NK-92 treated with Interleukin-12 subunit alpha and Interleukin-12 subunit beta, amount 100 ng/mL, for 24 hours (cell line): Measurements from ENCODE around the gene IGSF3.
"Not testable (repeated sequence)": the region's sequence is repeated elsewhere in the genome, so short reads cannot be mapped to it uniquely, and the experiment has no call there.

Experiments
- DNase-seq: peaks from one replicate; lab custom pipeline; 2025; lab: John Stamatoyannopoulos, UW

IGSF3 gene

DNA sequence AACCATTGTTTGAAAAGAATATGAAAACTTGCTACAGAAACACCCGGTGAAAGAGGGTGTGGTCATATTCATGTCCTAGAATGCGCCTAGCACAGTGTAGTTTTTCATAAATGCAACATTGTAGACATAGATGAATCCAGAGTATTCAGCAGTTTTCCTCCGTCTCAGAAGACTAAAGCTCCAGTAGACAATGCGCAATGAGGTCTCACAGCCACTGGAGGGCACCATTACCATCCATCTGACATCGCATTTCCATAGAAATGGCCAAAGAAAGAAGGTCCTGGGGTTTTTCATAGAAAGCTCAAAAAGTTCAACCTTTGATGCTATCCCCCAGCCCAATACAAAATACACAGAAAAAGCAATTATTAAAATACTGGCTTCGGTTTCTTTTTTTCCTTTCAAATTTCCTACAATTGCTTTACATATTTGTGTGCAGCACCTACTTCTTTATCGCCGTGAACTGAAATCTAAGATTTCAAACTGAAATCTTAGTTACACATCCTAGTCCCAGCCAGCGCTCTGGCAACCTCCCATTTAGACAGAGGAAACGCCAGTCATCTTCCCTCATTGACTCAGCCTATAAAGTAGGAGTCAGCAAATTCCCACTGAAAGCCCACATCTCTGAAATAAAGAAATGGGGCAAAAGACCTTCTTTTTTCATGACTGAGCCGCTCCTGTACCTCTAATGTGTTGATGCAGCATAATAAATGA lies 92.8 kb downstream of the IGSF3 start:
- DNase-seq: peak; percentile 25

DNA sequence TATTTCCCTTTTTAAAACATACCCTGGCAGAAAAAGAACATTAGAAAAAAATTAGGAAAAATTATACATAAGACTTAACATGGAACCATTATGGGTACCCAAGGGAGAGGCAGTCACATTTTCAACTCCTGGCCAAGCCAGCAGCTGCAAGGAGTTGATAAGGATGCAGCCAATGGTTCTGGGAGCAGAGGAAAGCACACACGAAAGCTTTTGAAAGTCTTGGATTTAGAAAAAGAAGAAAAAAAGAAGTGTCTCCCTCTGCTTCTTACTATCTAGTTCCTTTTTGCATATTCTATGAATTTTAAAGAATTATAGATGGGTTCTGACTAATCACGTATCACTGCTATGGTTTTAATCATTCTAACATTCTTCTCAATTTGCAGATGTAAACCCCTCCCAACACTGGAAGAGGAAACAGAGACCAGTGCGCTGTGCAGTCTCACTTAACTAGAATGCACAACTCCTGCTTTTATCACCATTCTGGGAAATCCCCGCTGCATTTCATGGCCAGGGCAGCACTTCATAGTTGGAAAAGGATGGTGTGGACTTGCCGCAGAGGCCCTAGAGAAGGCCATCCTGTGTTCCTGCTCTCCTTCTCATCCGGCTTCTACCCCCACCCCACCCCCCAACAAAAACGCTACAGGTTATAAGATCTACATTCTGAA lies 94.0 kb downstream of the IGSF3 start:
- DNase-seq: no peak

DNA sequence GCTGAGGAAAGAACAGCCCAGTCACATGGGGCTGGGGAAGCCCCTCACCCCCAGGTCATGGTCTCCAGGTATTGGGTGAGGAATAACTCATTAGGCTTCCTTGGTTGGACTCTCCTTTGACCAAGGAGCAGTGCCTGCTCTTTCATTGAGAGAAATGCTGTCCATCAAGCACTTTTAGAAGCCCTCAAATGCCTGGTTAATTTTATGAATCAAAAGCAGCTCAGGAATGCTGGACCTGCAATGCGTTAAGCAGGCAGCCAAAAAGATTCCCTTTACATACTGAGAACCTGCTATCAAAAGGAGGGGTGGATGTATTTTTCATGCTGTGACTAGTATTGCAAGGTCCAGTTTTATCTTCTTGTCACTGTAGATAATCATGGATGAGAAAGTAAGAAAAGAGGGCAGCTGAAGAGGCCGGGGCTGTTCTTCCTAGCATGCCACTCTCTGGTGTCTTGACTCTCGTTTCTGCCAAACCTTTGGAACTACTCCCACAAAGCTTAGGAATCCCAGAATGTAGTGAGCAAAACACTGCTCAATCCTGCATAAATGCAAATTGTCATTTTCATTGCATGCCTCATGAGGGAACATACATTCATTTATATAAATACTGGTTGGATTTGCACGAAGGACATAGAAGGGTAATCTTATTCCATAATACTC lies 94.6 kb downstream of the IGSF3 start:
- no peak for DNase-seq

DNA sequence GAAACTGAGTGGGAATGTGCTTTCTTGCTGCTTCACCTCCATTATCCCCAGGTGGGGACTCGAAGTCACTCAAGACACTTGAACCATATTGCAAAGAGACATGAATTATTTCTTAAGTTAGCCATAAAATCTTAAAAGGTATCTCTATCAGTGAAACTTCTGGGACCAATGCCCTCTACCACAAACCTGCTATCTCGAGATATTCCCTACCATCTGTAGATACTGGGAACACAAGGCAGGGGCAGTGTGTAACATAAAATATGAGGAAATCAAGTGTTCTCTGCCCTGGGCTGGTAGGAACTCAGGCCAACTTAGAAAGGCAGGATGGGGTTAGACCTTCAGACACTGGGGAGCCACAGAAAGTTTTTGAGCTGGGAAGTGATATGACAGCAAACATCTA lies 95.4 kb downstream of the IGSF3 start:
- no peak for DNase-seq

DNA sequence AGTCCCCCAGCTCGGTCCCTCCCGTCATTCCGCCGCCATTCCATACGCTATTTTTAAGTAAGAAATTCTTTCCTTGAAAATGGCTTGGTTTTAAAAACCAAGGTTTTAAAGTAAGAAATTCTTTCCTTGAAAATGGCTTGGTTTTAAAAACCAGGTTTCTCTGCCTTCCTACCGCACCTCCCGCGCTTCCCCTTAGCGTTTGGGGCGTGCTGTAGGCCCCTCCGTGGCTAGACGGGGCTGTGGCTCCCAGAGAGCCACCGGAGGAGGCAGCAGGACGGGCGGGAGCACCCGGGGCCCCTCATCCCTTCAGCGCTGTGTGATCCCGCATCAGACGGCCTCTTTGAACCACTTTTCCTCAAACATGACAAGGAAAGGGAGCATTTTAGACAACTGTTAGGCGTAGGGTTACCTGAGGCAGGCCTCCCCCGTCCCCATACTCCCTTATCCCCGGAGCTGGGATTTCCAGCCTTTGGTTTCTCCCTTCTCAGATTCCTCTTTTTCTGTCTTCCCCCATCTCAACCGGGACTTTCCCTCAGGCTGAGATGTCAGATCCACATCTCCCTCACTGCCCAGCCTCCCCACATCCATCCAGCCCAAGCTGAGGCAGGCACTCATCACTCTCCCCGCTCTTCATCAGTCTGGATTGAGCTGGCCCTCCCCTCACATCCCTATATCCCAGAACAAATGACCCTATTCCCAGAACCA lies 96.2 kb downstream of the IGSF3 start:
- no peak for DNase-seq

DNA sequence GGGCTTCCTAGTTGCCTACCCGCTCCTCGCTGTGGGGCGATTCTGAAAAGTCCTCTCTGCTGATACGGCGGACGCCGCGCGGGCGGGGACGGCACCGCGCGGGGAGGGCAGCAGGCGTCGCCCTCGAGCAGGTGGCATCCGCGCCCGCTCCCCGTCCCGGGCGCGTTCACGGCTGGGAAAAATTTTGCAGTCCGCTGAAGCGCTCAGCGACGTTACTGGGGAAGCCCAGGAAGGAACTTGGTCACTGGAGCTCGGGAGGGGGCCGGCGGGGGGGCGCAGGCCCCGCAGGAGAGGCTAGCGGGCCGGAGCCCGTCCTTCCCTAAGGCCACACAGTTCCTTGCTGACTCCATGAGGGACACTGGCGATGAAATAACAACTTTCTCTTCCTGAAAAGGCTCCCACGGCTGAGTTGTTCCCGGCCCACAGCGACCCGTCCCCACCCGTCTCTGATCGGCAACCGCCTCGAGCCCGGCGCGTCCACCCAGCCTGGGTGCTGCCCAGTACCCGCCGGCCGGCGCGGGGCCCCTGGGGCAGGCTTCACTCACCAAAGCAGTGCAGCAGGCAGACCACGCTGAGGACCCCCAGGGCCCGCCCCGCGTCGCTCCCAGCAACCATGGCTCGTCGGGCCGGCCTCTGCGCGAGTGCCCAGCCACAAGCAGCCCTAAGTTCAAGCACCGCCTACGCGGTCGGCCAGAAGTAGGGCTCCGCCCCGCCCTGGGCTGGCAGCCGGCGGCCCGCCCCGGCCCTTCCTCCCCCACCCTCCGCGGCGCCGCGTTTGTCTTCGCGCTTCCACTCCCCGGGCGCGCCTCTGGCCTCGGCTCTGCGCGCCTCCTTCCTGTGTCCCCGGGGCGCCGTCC lies 96.9 kb downstream of the IGSF3 start, which contains the start of gene CD58:
TSS of gene CD58 (minus strand) at position 669 of the 857 bp plus-strand sequence. CDS start at position 615, 54 bp downstream.
- DNase-seq: peak; percentile 89

DNA sequence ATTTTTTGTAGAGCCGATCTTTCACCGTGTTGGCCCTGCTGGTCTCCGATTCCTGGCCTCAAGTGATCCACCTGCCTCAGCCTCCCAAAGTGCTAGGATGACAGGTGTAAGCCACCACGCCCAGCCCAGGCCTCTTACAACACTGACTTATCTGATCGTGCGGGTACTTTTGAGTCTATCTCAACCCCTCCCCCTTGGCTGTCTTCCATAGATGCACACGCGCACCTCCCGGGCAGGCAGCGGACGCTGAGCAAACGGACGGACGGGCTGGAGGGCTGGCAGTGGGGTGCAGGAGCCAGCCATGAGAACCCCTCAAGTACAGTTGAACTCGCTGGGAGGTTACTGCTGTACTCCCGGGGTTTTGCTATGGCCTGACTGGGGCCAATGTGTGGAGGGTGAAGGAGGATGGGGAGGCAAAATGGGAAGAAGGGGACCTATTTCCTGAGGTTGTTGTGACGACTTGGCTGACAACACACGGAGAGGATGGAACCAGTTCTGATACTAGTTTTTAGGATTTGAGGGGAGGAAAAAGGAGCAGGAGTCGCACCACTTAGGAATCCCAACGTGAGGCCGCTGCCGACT lies 97.7 kb downstream of the IGSF3 start:
- no peak for DNase-seq

DNA sequence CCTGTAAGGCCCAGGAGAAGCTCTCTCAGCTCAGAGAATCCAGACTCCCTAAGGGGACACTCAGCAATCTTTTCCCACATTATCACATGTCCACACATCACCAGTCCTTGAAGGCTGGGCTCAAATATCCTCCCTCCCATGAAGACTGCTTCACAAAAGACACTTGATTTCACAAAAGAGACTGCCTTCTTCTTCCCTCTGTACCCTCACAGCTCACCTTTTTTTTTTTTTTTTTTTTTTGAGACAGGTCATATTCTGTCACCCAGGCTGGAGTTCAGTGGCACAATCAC lies 98.2 kb downstream of the IGSF3 start:
- no peak for DNase-seq

DNA sequence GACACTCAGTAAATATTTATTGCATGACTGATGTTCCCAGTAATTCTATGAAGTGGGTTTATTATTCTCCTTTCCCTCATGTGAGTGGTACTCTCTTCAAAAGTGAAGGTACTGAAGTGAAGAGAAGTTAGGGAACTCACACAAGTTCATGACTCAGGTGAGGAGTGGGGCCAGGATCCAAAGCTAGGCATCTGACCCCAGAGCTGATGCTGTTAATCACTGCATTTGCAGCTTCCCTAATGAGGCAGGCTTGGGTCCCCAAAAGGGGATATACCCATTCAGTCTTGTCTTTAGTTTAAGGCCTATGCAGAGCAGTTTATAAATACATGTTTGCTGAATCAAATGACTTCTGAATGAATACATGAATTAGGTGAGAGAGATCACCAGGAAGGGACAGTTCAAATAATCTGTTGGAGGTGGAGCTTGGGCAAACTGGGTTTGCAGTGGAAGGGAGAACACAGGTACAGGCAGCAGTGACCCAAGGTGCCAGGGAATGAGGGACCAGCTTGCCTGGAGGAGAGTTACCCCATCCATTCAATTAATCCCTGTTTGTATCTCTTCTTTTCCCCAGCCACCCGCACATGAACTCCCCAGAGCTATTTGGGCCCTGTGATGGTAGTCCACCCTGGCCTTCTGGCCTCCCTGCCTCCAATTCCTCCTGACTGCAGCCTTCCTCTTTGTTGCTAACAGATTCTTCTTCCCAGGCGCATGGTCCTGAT lies 98.7 kb downstream of the IGSF3 start:
- DNase-seq: no peak

DNA sequence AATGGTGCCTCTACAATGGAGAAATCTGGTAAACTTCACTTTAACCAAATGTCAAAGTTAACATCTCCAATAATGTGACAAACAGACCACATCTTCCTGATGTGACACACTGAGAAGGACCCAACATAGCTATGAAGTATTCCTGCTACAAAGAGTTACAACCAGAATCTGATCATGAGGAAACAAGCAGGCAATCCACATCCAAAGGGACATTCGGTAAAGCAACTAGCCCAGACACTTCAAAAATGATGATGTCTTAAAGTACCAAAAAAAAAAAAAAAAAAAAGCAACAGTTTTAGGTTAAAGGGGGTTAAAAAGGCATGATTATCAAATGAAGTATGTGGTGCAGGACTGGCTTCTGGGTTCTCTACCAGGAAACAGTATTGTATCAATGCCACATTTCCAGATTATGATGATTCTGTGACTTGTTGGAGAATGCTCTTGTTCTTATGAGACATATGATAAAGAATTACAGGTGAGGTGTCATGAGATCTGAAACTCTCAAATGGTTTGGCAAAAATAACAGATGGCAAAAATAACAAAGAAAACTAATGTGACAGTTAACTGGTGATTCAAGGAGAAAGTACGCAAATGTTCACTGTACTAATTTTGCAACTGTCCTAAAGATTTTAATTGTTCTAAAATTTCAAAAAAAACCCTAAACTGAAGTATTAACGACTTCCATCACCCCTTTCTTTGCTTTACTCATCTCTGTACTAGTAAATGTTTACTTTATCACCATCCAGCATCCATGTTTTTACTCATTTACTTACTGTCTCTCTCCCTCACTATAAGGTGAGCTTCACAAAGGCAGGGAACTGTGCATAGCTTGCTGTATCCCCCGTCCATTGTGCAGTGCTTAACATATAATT lies 99.5 kb downstream of the IGSF3 start:
- DNase-seq: no peak

DNA sequence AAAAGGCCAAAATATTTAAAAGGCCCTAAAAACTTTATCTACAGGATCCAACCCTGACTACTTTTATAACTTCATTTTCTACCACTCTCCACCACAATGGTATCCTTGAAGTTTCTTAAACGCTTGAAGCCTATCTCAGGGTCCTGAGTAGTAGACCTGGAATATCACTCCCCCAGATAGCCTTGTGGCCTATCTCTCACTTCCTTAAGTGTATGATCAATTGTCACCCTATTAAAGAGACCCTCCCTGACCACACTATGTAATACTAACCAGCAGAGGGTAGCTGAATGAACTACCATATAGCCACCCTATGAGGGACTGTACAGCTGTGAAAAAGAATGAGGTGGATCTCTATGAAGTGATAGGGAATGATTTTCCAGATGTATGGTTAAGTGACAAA lies 102.3 kb downstream of the IGSF3 start:
- DNase-seq: no peak

DNA sequence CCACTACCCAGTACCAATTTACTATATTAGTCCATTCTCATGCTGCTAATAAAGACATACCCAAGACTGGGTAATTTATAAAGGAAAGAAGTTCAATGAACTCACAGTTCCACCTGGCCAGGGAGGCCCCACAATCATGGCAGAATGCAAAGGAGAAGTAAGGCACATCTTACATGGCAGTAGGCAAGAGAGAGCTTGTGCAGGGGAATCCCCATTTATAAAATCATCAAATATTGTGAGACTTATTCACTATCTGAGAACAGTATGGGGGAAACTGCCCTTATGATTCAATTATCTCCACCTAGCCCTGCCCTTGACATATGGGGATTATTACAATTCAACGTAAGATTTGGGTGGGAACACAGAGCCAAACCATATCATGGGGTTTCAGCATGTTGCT lies 103.1 kb downstream of the IGSF3 start:
- DNase-seq: no peak

DNA sequence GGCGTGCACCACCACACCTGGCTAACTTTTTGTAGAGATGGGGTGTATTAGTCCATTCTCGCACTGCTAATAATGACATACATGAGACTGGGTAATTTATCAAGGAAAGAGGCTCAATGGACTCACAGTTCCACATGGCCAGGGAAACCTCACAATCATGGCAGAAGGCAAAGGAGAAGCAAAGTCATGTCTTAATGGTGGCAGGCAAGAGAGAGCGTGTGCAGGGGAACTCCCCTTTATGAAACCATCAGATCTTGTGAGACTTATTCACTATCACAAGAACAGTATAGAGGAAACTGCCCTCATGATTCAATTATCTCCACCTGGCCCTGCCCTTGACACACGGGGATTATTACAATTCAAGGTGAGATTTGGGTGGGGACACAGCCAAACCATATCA lies 105.1 kb downstream of the IGSF3 start:
- DNase-seq: not testable (repeated sequence)

DNA sequence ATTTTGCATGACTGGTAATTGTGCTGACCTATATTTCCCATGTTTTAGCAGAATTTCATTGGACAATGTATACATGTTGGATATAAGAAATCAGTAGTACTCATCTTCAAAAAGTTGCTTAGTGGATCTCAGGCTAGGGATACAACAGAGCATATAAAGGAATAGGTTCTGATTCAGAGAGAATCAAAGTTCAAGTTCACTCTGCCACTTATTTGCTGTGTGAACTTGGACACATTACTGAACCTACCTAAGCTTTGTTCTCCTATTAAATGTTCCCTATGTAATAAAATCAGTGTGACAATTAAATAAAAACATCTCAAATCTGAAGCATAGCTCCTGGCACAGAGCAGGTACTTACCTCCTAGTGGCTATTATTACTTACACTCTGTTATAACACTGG lies 106.0 kb downstream of the IGSF3 start:
- DNase-seq: no peak

DNA sequence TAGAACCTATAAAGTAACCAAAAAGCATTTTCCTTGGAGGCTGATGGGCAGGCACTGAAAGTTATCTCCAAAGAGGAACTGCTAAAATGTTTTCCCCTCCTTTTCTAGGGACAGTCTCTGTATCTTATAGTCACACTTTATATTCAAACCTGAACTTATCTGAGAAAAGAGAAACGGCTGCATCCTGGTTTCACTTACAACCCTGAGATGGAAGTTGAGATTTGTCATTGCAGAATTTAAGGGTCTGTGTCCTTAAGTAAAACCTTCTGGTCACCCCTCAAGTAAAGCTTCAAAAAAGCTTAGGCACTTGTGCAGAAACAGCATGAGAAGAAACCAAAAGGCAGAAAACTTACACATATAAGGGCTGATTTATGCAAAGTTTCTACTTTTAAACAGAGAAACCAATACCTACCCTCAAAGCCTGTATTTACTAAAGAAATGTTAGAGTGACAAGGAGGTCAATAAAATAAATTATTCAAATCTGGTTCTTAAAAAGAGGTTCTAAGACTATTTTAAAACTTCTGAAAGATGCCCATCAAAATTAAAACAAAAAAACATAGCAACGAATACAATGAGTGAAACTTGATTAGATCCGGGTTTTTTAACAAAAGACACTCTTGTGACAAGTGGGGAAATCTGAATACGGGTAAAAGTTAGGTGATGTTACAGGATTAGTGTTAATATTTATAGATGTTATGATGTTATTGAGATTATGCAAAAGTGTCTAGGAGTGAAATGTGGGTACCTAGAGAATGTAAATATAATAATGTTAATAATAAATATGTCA lies 106.6 kb downstream of the IGSF3 start:
- no peak for DNase-seq

DNA sequence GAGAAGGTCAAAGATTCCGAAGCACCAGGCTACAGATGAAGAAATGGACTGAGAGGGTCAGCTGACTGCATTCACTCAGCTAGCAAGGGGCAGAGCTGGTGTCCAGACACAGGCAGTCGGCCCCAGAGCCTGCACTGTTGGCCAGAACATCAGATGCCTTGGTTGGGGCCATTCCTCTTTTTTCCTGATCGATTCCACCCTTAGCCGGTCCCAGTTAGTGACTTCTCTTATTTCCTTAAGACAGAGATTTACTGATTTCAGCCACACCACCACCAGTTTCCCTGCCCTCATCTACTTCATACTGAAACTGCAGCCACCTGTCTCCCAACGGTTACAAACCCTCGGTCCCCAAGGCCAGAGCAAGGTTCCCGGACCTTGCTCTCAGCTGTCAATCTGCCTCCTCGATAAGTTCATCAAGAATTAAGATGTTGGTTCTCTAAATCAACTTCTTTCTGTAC lies 108.2 kb downstream of the IGSF3 start:
- no peak for DNase-seq

DNA sequence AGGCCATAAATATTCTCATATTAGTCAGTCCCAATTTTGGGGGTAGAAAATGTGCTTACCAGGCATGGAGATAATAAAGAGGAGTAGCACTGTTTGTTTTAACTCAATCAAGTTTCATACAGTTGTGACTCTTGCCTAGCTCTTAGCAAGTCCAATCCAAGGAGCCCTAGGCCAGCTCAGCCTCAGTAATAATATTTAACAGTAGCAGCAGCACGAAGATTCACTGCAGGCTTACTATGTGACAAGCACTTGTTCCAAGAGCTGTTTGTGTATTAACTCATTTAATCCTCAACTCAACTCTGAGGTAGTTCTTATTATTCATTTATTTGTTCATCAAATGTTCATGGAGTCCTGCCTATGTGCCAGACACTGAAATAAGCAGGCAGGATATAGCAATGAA lies 109.0 kb downstream of the IGSF3 start:
- no peak for DNase-seq

DNA sequence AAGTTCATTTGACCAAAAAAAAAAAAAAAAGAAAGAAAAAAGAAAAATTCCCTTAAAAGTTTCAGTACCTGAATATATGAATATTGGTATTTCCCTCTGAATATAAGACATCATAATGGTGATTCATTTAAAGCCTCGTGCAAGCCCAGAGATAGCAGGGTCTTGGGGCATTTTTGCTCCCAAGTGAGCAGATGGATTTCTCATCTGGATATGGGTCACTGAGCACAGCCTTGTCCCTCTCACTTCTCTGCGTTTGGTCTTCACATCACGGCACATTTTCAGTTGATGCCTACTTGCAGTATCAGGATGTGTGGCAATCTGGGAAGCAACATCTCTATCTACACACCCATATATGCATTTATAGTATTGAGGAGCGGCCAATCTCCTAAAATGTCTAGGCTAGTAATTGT lies 109.4 kb downstream of the IGSF3 start:
- no peak for DNase-seq

DNA sequence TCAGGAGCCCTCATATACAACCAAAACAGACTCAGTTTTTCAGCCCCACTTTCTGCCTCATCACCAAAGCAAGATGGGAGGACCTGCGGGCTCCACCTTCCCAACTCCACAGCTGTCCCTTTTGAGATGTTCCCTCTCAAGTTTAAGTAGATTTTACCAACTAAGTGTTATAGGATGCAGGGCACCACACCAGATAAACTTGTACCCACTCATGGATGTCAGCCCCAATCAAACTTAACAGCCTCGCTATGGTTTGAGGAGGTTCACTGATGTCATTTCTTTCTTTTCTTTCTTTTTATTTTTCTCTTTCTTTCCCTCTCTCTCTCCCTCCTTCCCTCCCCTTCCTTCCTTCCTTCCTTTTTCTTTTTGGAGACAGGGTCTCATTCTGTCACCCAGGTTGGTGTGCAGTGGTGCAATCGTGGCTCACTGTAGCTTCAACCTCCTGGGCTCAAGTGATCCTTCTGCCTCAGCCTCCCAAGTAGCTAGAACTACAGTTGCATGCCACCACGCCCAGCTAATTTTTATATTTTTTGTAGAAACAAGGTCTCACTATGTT lies 110.1 kb downstream of the IGSF3 start:
- no peak for DNase-seq
